ENCODE results near the gene UGT3A2.
"Not testable (repeated sequence)": the region's sequence is repeated elsewhere in the genome, so short reads cannot be mapped to it uniquely, and the experiment has no call there.

UGT3A2 gene

GRCh38 chr5:36052538-36052937 is 14.1 kb downstream of the UGT3A2 start:
- DNase-seq (ENCODE audit: low read depth in 2 of 2) = no peak

GRCh38 chr5:36049949-36050348 is 16.7 kb downstream of the UGT3A2 start:
- DNase-seq (ENCODE audit: low read depth in 2 of 2) = no peak

DNA sequence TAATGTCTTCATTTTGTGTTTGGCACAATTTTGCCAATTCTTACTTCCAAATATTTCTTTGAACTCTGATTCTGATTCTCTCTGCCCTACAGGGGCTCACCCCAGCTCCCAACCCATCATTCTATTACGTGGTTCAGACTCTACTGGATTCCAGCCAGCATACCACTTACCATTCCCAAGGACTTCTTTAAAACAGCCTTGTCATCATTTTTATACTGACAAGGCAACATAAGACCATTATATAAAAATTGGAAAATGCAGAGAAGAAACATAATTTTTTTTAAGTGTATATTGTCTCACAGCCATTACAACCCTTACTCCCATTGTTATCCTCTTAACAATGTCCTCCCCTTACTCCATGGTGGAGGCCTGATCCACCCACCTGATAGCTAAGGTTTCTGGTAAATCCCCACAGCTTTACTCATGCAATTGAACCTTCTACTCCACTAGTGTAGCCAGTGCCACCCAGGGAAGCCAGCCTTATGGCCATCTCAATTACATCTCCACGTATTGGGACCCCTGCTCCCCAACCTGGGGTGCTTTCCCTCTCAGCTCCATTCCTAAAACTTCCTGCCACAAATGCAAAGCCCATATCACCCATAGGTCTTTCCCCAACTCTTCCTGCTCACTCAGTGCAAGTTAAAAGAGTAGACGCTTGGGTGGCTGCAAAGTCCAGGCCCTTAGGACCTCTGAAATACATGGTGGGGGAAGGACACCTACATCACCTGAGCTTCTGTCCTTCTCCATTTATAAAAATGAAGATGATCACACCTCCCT is 19.1 kb downstream of the UGT3A2 start:
- DNase-seq (ENCODE audit: low read depth in 2 of 2) = no peak

GRCh38 chr5:36045895-36046294 is 20.8 kb downstream of the UGT3A2 start:
- no peak for DNase-seq (ENCODE audit: low read depth in 2 of 2)

DNA sequence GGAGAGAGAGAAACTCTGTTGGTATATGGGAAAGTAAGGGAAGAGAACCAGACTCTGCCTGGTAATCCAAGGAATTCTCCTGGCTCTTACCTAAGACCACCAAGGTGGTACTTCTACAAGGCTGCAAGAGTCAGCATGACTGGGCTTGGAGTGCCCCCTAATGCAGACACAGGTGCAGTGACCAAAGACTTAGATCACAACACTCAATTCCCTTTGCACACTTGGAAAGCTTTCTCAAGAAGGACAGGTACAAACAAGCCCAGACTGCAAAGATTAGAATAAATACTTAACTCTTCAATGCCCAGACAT is 25.2 kb downstream of the UGT3A2 start:
- DNase-seq (ENCODE audit: low read depth in 2 of 2) = no peak

DNA sequence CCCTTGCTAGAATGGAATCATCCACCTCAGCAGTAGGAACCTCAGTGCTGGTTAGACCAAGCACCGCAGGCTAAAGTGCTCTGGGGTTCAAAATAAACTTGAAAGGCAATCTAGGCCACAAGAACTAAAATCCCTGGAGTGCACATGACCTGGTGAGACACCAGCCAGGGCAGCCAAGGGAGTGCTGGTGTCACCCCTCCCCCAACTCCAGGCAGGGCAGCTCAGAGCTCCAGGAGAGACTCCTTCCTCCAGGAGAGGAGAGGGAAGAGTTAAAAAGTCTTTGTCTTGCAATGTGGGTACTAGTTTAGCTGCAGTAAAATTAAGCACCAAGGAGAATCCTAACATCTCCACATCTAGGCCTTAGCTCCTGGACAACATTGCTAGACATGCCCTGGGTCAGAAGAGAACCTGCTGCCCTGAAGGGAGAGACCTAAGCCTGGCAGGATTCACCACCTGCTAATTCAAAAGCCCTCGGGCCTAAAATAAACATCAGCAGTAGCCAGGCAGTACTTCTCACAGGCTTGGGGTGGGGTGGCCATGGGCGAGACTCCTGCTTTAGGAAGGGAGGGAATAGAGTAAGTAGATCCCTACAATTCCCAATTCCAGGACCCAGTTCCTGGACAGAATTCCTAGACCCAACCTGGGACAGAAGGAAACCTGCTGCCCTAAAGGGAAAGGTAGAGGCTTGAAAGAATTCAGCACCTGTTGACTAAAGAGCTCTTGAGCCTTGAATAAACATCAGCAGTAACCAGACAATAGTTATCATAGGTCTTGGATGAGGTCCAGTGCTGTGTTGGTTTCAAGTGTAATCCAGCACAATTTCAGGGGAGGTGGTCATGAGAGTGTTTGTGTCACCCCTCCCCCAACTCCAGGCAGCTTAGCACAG is 25.8 kb downstream of the UGT3A2 start:
- DNase-seq (ENCODE audit: low read depth in 2 of 2) = no peak

- DNase-seq (ENCODE audit: low read depth in 2 of 2) = no peak
Measured at GRCh38 chr5:36035696-36036095, 31.0 kb downstream of the UGT3A2 start.

DNA sequence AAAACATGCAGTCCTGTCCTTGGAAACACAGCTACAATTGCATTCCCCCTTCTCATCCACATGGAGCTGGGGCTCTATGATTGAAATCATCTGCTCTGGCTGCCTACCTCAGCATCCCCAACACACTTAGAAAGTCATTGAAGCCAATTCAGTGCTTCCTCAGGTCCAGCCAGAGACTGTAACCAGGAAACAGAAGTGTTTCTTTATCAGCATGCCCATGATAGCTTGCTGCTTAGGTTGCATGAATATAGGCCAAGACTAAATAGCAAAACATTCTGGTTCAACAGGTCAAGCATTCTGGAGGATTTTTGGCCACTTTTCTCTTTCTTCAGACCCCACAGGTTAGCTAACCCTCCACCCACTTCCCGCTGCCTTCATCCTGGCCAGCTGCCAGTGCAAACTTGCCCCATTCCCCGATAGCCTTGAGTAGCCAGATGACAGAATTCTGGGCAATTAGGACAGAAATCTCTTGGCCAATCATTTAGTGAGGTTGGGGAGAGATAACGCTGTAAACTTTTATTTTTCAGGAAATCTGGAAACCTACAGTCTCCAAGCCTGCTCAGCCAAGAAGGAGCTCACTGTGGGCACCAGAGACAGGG is 32.0 kb downstream of the UGT3A2 start:
- DNase-seq (ENCODE audit: low read depth in 2 of 2) = not testable (repeated sequence)

GRCh38 chr5:36033486-36033885 is 33.2 kb downstream of the UGT3A2 start:
- DNase-seq (ENCODE audit: low read depth in 2 of 2) = no peak

DNA sequence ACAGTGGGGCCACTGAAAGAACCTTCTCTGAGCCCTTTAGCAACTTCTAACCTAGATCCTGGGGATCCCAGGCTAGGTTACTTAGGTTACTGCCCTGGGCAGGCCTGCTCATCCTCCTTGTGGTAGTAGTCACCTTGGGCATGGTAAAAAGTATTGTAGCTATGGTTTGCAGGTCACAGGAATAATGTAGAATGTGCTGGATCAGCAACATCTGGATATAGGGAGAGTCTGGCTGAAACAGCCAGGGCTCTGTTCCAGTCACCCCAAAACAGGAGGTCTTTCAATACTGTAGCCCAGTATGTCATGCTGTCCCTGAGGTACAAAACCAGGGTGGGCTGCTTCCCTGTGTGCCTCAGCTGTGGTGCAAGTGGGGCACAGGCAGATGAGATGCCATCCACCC is 33.6 kb downstream of the UGT3A2 start:
- no peak for DNase-seq (ENCODE audit: low read depth in 2 of 2)

GRCh38 chr5:36031223-36031622 is 35.5 kb downstream of the UGT3A2 start:
- no peak for DNase-seq (ENCODE audit: low read depth in 2 of 2)

- no peak for DNase-seq (ENCODE audit: low read depth in 2 of 2)
Measured at GRCh38 chr5:36029914-36030313, 36.8 kb downstream of the UGT3A2 start.

DNA sequence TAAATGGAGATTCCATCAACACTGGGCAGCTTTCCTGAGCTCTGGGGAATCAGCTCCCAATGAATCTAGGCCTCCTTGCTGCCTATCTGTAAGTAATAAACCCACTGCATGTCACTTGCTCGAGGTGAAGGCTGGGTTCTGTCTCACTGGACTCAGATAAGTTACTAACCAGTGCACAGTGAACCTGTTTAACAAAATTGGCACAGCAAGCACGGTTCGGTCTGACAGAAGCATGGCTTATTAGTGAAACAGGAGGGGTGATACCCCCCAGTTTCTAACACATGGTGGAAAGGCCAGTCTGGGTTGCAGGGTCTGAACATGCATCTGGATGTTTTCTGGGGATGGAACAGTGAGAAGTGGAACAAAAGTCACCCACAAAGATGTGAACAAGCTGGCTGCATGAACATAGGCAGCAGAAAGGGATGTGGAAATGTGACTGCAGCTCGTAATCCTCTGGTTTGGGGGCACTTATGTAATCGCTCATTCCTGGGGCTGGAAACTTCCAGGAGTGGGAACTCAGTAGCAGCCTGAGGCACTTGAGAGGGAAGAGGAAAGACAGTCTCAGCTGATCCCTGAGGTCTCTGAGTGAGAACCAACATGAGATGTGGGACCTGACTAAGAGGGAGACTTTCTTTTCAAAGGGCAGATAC is 37.7 kb downstream of the UGT3A2 start:
- no peak for DNase-seq (ENCODE audit: low read depth in 2 of 2)

DNA sequence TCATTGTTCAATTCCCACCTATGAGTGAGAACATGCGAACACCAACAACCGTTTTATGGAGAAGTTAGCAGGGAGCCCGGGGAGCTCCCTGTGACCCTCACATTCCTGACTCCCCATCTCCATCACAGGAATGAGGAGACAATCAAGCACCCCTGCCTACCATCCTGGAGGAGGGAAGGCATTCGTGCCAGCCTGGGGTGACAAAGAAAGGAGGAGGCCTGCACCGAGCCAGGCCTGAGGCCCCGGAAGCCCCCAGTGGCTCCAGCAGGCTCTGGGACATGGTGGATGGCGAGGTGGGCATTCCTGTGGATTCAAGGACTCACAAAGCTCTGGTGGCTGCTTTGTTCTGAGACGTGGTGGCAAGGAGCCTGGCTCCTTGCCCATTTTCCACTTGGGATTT is 39.0 kb downstream of the UGT3A2 start:
- no peak for DNase-seq (ENCODE audit: low read depth in 2 of 2)

DNA sequence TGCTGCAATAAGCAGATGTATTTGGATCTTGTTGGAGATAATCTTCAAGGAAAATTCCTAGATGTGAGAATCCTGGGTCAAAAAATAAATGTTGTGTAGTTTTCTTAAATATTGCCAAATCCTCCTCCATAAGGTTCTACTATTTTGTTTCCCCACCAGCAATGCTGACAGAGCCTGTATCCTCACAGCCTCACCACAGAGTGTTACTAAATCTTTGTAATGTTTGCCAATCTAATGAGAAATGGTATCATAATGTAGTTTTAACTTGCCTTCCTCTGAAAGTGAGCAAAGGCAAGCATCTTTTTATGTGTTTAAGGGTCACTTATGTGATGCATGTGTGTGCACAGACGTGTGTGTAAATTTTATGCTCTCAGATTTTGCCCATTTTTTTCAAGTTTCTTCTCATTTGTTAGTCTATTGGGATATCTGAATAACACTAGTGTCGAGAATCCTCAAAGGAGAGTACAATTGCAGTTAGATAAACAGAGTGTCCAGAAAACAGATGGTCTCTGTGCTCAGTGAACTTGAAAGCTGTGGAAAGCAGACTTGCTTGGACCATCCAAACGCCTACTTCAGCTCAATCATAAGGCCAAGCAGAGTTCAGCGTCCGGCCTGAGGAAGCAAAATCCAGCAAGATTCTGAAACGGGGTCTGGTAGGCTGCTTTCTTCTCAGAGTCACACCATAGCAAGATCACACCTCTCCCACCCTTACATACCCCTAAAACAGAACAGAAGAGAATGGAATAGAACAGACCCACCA is 39.8 kb downstream of the UGT3A2 start:
- DNase-seq (ENCODE audit: low read depth in 2 of 2) = no peak

DNA sequence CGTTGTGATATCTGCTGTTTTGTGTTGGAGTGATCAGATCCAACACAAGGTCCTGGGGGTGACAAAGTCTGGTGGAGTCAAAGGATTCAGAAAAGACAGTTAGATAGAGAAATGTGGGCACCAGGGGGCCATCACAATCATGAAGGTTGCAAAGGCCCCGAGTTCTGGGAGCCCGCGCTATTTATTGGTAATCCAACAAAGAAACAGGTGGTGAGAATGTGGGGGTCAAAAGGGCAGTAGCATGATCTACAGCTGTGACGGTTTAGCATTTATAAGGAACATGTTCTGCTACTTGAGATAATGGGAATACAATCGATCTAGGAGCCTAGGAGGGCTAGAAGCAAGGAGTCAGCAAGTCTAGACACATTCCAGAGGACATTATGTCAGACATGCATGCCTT is 44.4 kb downstream of the UGT3A2 start:
- not testable (repeated sequence) for DNase-seq (ENCODE audit: low read depth in 2 of 2)

- DNase-seq (ENCODE audit: low read depth in 2 of 2) = not testable (repeated sequence)
Measured at GRCh38 chr5:36019584-36019983, 47.1 kb downstream of the UGT3A2 start.

GRCh38 chr5:36017622-36018021 is 49.1 kb downstream of the UGT3A2 start:
- DNase-seq (ENCODE audit: low read depth in 2 of 2) = no peak

GRCh38 chr5:36017004-36017403 is 49.7 kb downstream of the UGT3A2 start:
- no peak for DNase-seq (ENCODE audit: low read depth in 2 of 2)

DNA sequence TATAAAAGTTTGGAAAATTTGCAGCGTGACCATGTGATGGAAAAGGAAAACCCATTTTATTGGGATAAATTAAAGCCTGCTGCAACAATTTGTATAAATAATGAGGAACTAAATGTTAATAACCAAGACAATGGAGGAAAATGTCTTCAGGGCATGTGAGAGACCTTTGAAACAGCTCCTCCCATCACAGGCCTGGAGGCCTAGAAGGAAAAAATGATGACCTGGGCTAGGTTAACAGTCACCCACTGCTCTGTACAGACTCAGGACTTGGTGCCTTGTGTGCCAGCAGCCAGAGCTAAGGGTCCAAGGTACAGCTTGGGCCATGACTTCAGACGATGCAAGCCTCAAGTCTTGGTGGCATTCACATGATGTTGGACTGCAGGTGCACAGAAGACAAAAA is 53.5 kb downstream of the UGT3A2 start:
- DNase-seq (ENCODE audit: low read depth in 2 of 2) = no peak

- DNase-seq (ENCODE audit: low read depth in 2 of 2) = no peak
Measured at GRCh38 chr5:36009698-36010097, 57.0 kb downstream of the UGT3A2 start.

GRCh38 chr5:36007366-36007765 is 59.3 kb downstream of the UGT3A2 start:
- DNase-seq (ENCODE audit: low read depth in 2 of 2) = no peak
